ENCODE results near the gene AOPEP.

The AOPEP gene

GRCh38 chr9:95008151-95008771 lies 281.8 kb downstream of the AOPEP start:
- intact Hi-C loops (cut with DNase I; ENCODE audit: low total_unique reads), result loop anchor here (5.0 kb wide), 1 partner anchor 49 kb away; no protein-coding TSS in a partner anchor
- Histone ChIP-seq H3K27me3 (no peaks in the 10 kb centered on the region), H3K36me3 (peaks cover 0 to 10% (median 6%) of the 10 kb centered on the region in 3 donors), H3K4me1 (peaks cover 0 to 53% (median 13%) of the 10 kb centered on the region in 4 donors), H3K9me3 (no peaks in the 10 kb centered on the region), H3K27ac (peak overlapping the region; percentile 96 to 99), H3K4me3 (peak overlapping the region; percentile 74 to 88)
- no peak for DNase-seq
- TF ChIP-seq CTCF (IDR thresholded peaks at IDR 0.05), result no peak

- Histone ChIP-seq H3K9me3 (no peaks in the 10 kb centered on the region), H3K27ac (peak overlapping the region; percentile 96 to 99), H3K36me3 (peaks cover 4 to 14% (median 10%) of the 10 kb centered on the region in 3 donors), H3K4me3 (peak overlapping the region; percentile 74 to 88), H3K4me1 (peaks cover 0 to 61% (median 20%) of the 10 kb centered on the region in 4 donors), H3K27me3 (no peaks in the 10 kb centered on the region)
- no peak for DNase-seq
- TF ChIP-seq CTCF (IDR thresholded peaks at IDR 0.05), result no peak
- intact Hi-C loops (cut with DNase I; ENCODE audit: low total_unique reads), result loop anchor here (5.0 kb wide), 1 partner anchor 48 kb away; no protein-coding TSS in a partner anchor
Measured at GRCh38 chr9:95009459-95009858, 283.0 kb downstream of the AOPEP start.

GRCh38 chr9:95010431-95010838 lies 283.9 kb downstream of the AOPEP start:
- H3K27me3 ChIP-seq, result no peaks in the 10 kb centered on the region
- peak overlapping the region; percentile 1 to 88 for H3K4me3 ChIP-seq
- H3K36me3 ChIP-seq, result peaks cover 13 to 23% (median 19%) of the 10 kb centered on the region in 3 donors
- intact Hi-C loops (cut with DNase I; ENCODE audit: low total_unique reads), result no loop called here
- H3K4me1 ChIP-seq, result peaks cover 0 to 70% (median 26%) of the 10 kb centered on the region in 4 donors
- no peak for DNase-seq
- TF ChIP-seq CTCF (IDR thresholded peaks at IDR 0.05), result no peak
- H3K27ac ChIP-seq, result peak overlapping the region; percentile 96 to 99
- H3K9me3 ChIP-seq, result no peaks in the 10 kb centered on the region

- intact Hi-C loops (cut with DNase I; ENCODE audit: low total_unique reads), result no loop called here
- no peaks in the 10 kb centered on the region for H3K9me3 ChIP-seq
- no peak for DNase-seq
- TF ChIP-seq CTCF (IDR thresholded peaks at IDR 0.05), result no peak
- peak overlapping the region; percentile 96 to 99 for H3K27ac ChIP-seq
- H3K4me3 ChIP-seq, result peak overlapping the region; percentile 11 to 88
- no peaks in the 10 kb centered on the region for H3K27me3 ChIP-seq
- H3K36me3 ChIP-seq, result peaks cover 26 to 36% (median 35%) of the 10 kb centered on the region in 3 donors
- H3K4me1 ChIP-seq, result peaks cover 0 to 88% (median 34%) of the 10 kb centered on the region in 4 donors
Measured at GRCh38 chr9:95012035-95012708, 285.7 kb downstream of the AOPEP start.

GRCh38 chr9:95012902-95013301 lies 286.4 kb downstream of the AOPEP start:
- no peak for TF ChIP-seq CTCF (IDR thresholded peaks at IDR 0.05)

More at GRCh38 chr9:95012902-95013301, 286.4 kb downstream of the AOPEP start:
- Histone ChIP-seq H3K36me3 (peaks cover 26 to 41% (median 40%) of the 10 kb centered on the region in 3 donors), H3K27ac (peak overlapping the region; percentile 96 to 99), H3K9me3 (no peaks in the 10 kb centered on the region), H3K27me3 (no peaks in the 10 kb centered on the region), H3K4me1 (peaks cover 0 to 95% (median 38%) of the 10 kb centered on the region in 4 donors), H3K4me3 (peak overlapping the region in 1 of 2 donors; percentile 11)
- no peak for DNase-seq
- intact Hi-C loops (cut with DNase I; ENCODE audit: low total_unique reads), result no loop called here

Measured in tibial artery (tissue), 4 donors.